HG03520 (cell line): Measurements from ENCODE around the gene DTNA.
"Not testable (repeated sequence)": the region's sequence is repeated elsewhere in the genome, so short reads cannot be mapped to it uniquely, and the experiment has no call there.

Source experiments
- ATAC-seq: cut with Tn5 transposase; IDR thresholded peaks from one replicate; pipeline ENCODE4 v1.9.1; 2021; ENCODE audit warnings: mild to moderate bottlenecking, moderate library complexity; ENCODE audit not compliant: unreplicated experiment

Gene DTNA

GRCh38 chr18:34709750-34710441, at the start of gene DTNA:
Gene DTNA, plus strand, starts transcription at chr18:34710298. Its CDS starts 45,679 bp downstream, at chr18:34755977.
- ATAC-seq = no peak

GRCh38 chr18:34660572-34660971, 49.5 kb upstream of the DTNA start:
- ATAC-seq = no peak

GRCh38 chr18:34661464-34662087, 48.5 kb upstream of the DTNA start:
- ATAC-seq = peak; percentile 90

GRCh38 chr18:34676816-34677574, 33.1 kb upstream of the DTNA start:
- ATAC-seq = no peak

GRCh38 chr18:34689750-34690149, 20.3 kb upstream of the DTNA start:
- not testable (repeated sequence) for ATAC-seq

GRCh38 chr18:34691614-34692013, 18.5 kb upstream of the DTNA start:
- ATAC-seq = no peak

- ATAC-seq = no peak
These were observed 15.4 kb upstream of the DTNA start for GRCh38 chr18:34694591-34695165.

- ATAC-seq = no peak
These were observed 14.8 kb upstream of the DTNA start for GRCh38 chr18:34695310-34695709.

- ATAC-seq = no peak
These were observed 13.4 kb upstream of the DTNA start for GRCh38 chr18:34696671-34697070.

GRCh38 chr18:34697233-34697632, 12.9 kb upstream of the DTNA start:
- no peak for ATAC-seq

GRCh38 chr18:34697891-34698290, 12.2 kb upstream of the DTNA start:
- no peak for ATAC-seq

GRCh38 chr18:34701911-34702310, 8.2 kb upstream of the DTNA start:
- ATAC-seq = no peak

GRCh38 chr18:34702814-34703213, 7.3 kb upstream of the DTNA start:
- no peak for ATAC-seq

GRCh38 chr18:34704074-34704473, 6.0 kb upstream of the DTNA start:
- no peak for ATAC-seq

GRCh38 chr18:34704823-34705222, 5.3 kb upstream of the DTNA start:
- no peak for ATAC-seq

GRCh38 chr18:34707670-34708069, 2.4 kb upstream of the DTNA start:
- ATAC-seq = no peak

- no peak for ATAC-seq
These were observed 994 bp upstream of the DTNA start for GRCh38 chr18:34709104-34709503.

- no peak for ATAC-seq
These were observed 388 bp downstream of the DTNA start for GRCh38 chr18:34710458-34710914.

GRCh38 chr18:34710934-34711333, 836 bp downstream of the DTNA start:
- ATAC-seq = no peak

- ATAC-seq = not testable (repeated sequence)
These were observed 6.0 kb downstream of the DTNA start for GRCh38 chr18:34716111-34716510.

GRCh38 chr18:34718610-34719009, 8.5 kb downstream of the DTNA start:
- no peak for ATAC-seq
